Right kidney (tissue), 1 donor: Measurements from ENCODE around the gene ANKRD42.
"Not testable (repeated sequence)": the region's sequence is repeated elsewhere in the genome, so short reads cannot be mapped to it uniquely, and the experiment has no call there.

Experiments
- DNase-seq: peaks from one replicate; pipeline ENCODE4 v3.0.0-alpha.2; 2016

ANKRD42 gene

DNA sequence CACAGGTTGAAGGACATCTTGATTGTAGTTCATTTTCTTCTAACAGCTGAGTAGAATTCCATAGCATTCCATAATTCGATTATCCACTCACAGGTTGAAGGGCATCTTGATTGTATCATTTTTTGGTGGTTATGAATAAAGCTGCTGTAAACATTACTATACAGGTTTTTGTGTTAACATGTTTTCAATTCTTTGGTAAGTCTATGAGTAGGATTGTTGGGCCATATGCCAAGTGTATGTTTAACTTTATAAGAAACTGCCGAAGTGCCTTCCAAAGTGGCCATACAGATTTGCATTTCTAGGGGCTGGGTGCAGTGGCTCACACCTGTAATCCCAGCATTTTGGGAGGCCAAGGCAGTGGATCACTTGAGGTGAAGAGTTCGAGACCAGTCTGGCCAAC lies 44.6 kb downstream of the ANKRD42 start:
- DNase-seq, result no peak

GRCh38 chr11:83241291-83241946 lies 47.9 kb downstream of the ANKRD42 start:
- DNase-seq, result peak; percentile 8

- no peak for DNase-seq
Measured at GRCh38 chr11:83249445-83249844, 55.9 kb downstream of the ANKRD42 start.

DNA sequence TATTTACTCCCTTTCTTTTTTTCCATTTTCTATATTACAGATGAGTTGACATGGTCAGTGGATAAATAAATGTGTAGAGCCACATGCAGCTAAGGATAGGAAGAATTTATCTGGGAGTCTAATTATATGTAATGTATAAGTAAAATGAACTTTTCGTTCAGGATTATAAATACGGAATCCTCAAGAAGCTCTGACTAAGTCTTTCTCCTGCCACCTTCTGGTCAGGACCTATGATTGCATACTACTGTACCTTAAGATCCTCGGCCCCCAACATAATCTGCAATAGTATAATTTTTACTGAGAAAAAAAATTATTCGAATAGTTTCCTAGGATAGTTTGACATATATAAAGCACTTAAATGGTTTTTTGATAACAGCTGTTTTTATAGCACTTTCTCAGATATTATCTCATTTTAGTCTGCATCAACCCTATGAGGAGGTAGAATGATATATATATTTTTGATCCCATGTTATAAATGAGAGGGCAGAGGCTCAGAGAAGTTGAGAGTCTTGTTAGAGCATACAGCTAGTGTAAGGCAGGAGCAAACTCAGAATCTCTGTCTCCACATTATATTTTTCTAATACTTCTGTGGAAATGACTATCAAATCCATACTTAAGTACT lies 56.6 kb downstream of the ANKRD42 start:
- DNase-seq, result no peak

- no peak for DNase-seq
Measured at GRCh38 chr11:83252266-83252665, 58.8 kb downstream of the ANKRD42 start.

DNA sequence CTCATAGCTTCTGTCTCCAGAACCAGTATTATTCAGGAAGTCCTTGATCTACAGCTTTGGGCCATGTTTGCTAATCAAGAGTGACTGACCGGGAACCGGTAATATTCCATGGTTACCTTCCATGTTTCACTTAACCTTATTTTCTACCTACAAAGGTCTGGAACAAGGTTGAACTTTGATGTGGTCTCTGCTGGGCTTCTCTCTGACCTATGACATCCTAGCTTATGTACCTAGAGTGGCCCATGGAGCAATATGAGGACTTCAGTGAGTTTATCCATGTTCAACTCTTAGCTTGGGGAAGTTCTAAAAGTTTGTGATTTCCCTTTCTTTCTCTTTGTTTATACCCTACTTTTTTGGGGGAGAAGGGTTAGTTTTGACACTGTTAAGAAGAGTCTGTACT lies 59.4 kb downstream of the ANKRD42 start:
- no peak for DNase-seq

DNA sequence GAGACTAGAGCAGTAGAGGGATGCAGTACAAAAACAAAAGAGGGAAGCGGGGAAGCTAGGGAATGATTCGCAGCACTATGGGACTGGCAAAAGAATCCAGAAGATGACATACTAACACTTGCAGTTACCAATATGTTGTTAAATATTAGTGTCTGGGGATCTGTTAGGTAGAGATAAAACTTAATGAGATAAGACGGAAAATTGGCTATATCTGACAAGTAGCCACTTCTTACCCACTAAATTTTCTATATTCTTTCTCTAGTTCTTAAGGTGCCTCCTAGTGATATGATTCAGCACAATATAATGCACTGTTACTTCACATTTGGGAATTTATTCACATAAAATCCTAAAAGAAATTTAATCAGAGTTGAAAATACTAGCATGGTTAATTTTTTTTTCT lies 61.9 kb downstream of the ANKRD42 start:
- no peak for DNase-seq

- DNase-seq, result no peak
Measured at GRCh38 chr11:83256602-83257340, 63.3 kb downstream of the ANKRD42 start.

DNA sequence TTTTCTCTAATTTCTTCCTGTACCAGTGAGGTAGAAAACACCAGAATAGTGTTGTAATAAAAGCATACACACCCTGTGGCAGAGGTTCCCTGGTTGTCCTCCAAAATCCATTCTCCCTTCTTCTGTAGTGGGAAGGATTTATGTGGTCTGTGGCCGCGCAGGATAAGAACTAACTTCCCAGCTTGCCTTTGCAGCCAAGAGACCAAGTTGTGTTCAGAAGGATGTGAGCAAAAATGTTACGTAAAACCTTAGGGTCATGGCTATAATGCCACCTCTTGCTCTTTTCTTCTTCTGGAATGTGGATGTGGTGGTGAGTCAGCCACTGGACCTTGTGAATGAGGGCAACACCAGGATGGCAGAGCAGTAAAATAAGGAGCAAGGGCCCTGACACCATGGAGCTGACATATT lies 64.3 kb downstream of the ANKRD42 start:
- no peak for DNase-seq

DNA sequence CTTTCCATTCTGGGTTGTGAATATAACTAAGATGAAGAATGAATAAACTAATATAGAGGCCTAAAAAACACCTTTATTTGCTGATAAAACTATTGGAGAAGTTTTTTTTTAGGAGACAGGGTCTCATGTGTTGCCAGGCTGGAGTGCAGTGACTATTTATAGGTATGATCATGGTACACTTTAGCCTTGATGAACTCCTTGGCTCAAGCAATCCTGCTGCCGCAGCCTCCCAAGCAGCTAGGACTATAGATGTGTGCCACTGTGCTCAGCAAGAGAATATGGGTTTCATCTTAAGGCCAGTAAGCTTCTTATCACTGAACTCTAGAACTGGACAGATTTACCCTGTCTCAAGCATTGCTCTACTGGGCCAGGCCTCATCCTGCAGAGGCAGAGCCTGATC lies 66.0 kb downstream of the ANKRD42 start:
- no peak for DNase-seq

DNA sequence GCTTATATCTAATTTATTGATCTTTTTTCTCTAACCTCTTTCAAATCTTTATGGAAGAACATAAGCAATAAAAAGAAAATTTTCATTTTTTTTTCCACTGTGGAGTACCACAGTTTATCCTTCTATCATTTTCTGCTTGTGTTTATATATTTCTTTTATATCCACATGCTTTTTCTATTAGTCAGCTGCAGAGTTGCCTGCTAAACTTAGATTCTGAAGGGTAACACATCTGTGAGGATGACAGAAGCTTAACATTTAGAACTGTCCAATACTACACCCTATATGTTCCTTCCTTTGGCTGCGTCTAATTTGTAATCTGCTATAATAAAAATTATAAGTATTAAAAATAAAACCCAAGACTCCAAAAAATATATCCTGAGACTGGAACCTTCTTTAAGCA lies 71.8 kb downstream of the ANKRD42 start:
- no peak for DNase-seq

DNA sequence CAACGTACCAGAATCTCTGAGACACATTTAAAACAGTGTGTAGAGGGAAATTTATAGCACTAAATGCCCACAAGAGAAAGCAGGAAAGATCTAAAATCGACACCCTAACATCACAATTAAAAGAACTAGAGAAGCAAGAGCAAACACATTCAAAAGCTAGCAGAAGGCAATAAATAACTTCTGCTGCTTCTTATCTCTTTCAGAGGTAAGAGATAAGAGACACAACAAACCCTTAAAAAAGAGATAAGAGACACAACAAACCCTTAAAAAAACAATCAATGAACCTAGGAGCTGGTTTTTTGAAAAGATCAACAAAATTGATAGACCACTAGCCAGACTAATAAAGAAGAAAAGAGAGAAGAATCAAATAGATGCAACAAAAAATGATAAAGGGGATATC lies 75.6 kb downstream of the ANKRD42 start:
- not testable (repeated sequence) for DNase-seq

DNA sequence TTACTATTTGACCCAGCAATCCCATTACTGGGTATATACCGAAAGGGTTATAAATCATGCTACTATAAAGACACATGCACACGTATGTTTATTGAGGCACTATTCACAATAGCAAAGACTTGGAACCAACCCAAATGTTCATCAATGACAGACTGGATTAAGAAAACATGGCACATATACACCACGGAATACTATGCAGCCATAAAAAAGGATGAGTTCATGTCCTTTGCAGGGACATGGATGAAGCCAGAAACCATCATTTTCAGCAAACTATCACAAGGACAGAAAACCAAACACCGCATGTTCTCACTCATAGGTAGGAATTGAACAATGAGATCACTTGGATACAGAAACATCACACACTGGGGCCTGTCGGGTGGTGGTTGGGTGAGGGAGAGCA lies 78.2 kb downstream of the ANKRD42 start:
- not testable (repeated sequence) for DNase-seq

DNA sequence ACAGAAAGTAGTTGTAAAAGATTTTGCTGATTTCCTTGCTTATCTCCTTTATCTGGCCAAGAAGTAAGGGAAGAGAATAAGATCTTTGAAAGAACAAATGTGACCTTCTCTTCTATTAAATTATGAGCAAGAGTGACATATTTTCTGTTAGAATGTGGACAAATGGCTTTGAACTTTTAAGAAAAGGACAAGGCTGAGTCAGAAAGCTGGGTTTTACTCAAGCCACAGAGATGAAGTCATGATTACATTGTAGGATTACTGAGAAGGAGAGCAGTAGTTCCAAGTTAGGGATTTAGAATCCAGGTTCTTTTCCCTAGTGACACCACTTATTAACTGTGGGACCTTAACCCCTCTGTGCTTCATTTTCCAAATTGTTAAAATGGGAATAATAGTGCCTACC lies 79.1 kb downstream of the ANKRD42 start:
- DNase-seq, result no peak

GRCh38 chr11:83275888-83276641 lies 82.6 kb downstream of the ANKRD42 start:
- DNase-seq, result no peak

GRCh38 chr11:83278351-83278750 lies 84.8 kb downstream of the ANKRD42 start:
- DNase-seq, result no peak

GRCh38 chr11:83280256-83280655 lies 86.7 kb downstream of the ANKRD42 start:
- no peak for DNase-seq

GRCh38 chr11:83282084-83282716 lies 88.7 kb downstream of the ANKRD42 start:
- DNase-seq, result no peak

DNA sequence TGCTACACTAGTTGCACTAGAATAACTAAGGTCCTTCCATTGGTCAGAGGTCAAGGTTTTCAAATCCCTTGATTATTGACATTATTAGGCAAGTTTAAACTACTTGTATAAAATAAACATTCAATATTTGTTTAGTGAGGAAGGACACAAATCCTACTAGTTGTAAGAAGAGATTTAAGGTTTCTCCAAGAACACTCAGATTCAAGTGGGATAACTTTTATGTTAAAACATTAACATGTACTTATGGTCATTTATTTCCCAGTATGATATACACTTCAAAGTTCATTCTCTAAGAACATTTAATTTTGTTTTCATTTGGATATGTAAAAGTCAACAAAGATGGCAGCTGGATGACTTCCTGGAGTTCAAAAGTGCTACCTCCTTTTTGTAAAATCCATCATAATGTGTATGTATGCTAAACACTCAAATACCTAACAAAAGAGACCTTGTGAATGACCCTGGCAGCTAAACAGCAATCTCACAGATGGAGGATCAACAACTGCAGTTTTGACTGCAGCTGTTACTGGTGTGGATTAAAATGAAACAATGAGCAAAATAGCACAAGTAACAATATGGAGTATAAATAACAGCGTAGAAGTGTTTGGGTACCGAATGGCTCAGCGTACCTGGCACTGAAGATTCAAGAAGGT lies 91.1 kb downstream of the ANKRD42 start:
- no peak for DNase-seq

- no peak for DNase-seq
Measured at GRCh38 chr11:83285151-83285770, 91.7 kb downstream of the ANKRD42 start.

- DNase-seq, result peak; percentile 99
Measured at GRCh38 chr11:83285771-83286528, 92.4 kb downstream of the ANKRD42 start, which contains the start of gene CCDC90B. CCDC90B (minus strand) TSS chr11:83286367; CDS start chr11:83285972, 395 bp downstream.
